Measurements from ENCODE around the gene MSL1.

The MSL1 gene

DNA sequence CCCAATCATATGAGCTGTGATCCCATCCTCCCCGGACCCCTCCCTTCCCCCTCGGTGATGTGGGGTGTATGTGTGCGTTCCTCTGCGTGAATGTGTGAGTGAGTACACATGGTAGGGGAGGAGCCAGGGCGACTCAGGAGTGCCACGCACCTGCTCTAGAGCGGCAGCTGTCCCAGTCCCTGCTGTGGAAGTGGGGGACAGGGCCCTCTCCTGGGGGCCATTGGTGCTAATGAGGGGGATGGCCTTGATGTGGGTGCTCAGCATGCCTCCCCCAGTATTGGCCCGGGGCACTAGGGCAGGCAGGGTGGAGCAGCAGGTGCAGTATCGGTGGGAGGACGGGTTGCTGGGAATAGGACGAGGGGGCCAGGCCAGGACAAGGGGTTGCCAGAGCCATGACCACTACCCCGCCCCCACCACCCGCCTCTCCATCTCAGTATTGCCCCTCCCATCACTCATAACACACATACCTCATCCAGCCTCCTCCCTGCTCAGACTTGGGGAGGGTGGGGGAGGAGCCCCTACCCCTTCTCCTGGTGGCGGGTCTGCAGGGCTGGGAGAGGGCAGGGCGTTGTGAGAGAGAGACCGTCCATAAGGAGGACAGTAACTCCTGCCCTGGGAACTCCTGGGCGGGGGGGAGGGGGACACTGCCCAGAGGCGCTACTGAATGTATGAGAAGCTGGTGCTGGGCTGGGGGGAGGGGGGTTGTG is 29.9 kb upstream of the MSL1 start (continued):
- TF ChIP-seq TOX (CRISPR knock-in tag; IDR thresholded peaks at IDR 0.05; ENCODE audit: borderline replicate concordance) (no peak), GLIS3 (CRISPR knock-in tag; IDR thresholded peaks at IDR 0.05) (no peak), ZNF70 (CRISPR knock-in tag; IDR thresholded peaks at IDR 0.05) (no peak)

DNA sequence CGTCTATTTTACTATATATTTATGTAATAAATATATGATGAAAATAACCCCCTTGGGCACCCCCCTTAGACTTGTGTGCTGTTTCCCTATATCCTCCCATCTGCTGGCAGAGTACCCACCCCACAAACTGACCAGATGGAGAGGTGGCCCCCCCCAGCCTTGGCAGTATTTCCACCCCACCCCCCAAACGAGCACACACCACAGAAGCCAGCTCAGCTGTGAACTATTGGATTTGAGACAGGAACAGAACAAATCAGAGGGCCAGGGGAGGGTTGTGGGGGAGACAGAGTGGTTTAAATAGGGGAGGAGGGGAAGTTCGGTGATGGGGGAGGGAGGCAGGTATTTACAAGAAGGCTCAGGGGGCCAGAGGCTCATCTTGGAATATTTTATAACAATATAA is 29.2 kb upstream of the MSL1 start:
- ATAC-seq: no peak
- no peak for TF ChIP-seq BACH2 (CRISPR knock-in tag; IDR thresholded peaks at IDR 0.05; ENCODE audit: borderline replicate concordance)
- no peak for TF ChIP-seq ZNF565 (CRISPR knock-in tag; conservative IDR thresholded peaks at IDR 0.05; ENCODE audit: low read depth)
- no peak for TF ChIP-seq ZNF8 (CRISPR knock-in tag; IDR thresholded peaks at IDR 0.05)
- no peak for TF ChIP-seq TCF4 (CRISPR knock-in tag; IDR thresholded peaks at IDR 0.05; ENCODE audit: borderline replicate concordance)
- TF ChIP-seq, protein P1, sequence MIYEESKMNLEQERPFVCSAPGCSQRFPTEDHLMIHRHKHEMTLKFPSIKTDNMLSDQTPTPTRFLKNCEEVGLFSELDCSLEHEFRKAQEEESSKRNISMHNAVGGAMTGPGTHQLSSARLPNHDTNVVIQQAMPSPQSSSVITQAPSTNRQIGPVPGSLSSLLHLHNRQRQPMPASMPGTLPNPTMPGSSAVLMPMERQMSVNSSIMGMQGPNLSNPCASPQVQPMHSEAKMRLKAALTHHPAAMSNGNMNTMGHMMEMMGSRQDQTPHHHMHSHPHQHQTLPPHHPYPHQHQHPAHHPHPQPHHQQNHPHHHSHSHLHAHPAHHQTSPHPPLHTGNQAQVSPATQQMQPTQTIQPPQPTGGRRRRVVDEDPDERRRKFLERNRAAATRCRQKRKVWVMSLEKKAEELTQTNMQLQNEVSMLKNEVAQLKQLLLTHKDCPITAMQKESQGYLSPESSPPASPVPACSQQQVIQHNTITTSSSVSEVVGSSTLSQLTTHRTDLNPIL (CRISPR knock-in tag; IDR thresholded peaks at IDR 0.05; ENCODE audit: low read depth): no peak
- TF ChIP-seq SNAI2 (CRISPR knock-in tag; IDR thresholded peaks at IDR 0.05): no peak

DNA sequence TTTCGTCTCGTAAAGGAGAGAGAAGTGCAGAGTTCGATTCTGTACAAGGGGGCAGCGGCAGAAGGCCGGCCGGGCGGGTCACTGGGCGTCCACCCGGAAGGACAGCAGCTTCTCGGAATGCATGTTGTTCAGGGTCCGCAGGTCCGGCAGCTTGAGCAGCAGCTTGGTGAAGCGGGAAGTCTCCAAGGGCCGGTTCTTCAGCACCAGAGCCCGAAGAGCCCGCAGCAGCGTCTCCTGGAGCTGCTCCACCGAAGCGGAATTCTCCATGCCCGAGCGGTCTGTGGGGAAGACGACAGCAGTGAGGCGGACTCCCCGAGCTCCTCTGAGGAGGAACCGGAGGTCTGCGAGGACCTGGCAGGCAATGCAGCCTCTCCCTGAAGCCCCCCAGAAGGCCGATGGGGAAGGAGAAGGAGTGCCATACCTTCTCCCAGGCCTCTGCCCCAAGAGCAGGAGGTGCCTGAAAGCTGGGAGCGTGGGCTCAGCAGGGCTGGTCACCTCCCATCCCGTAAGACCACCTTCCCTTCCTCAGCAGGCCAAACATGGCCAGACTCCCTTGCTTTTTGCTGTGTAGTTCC is 28.7 kb upstream of the MSL1 start:
- no peak for ATAC-seq
- TF ChIP-seq ZFP30 (CRISPR knock-in tag; IDR thresholded peaks at IDR 0.05) (no peak), ZFP3 (CRISPR knock-in tag; IDR thresholded peaks at IDR 0.05) (no peak), PPARA (CRISPR knock-in tag; IDR thresholded peaks at IDR 0.05; ENCODE audit: borderline replicate concordance) (no peak), RARB (CRISPR knock-in tag; IDR thresholded peaks at IDR 0.05) (no peak), OSR1 (CRISPR knock-in tag; IDR thresholded peaks at IDR 0.05) (no peak), GLIS3 (CRISPR knock-in tag; IDR thresholded peaks at IDR 0.05) (no peak), TCF4 (CRISPR knock-in tag; IDR thresholded peaks at IDR 0.05; ENCODE audit: borderline replicate concordance) (no peak), ESRRG (CRISPR knock-in tag; IDR thresholded peaks at IDR 0.05) (no peak), ZC3H10 (CRISPR knock-in tag; IDR thresholded peaks at IDR 0.05) (no peak)
- TF ChIP-seq, protein P2, sequence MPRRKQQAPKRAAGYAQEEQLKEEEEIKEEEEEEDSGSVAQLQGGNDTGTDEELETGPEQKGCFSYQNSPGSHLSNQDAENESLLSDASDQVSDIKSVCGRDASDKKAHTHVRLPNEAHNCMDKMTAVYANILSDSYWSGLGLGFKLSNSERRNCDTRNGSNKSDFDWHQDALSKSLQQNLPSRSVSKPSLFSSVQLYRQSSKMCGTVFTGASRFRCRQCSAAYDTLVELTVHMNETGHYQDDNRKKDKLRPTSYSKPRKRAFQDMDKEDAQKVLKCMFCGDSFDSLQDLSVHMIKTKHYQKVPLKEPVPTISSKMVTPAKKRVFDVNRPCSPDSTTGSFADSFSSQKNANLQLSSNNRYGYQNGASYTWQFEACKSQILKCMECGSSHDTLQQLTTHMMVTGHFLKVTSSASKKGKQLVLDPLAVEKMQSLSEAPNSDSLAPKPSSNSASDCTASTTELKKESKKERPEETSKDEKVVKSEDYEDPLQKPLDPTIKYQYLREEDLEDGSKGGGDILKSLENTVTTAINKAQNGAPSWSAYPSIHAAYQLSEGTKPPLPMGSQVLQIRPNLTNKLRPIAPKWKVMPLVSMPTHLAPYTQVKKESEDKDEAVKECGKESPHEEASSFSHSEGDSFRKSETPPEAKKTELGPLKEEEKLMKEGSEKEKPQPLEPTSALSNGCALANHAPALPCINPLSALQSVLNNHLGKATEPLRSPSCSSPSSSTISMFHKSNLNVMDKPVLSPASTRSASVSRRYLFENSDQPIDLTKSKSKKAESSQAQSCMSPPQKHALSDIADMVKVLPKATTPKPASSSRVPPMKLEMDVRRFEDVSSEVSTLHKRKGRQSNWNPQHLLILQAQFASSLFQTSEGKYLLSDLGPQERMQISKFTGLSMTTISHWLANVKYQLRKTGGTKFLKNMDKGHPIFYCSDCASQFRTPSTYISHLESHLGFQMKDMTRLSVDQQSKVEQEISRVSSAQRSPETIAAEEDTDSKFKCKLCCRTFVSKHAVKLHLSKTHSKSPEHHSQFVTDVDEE (CRISPR knock-in tag; IDR thresholded peaks at IDR 0.05): no peak
- TF ChIP-seq, protein P3, sequence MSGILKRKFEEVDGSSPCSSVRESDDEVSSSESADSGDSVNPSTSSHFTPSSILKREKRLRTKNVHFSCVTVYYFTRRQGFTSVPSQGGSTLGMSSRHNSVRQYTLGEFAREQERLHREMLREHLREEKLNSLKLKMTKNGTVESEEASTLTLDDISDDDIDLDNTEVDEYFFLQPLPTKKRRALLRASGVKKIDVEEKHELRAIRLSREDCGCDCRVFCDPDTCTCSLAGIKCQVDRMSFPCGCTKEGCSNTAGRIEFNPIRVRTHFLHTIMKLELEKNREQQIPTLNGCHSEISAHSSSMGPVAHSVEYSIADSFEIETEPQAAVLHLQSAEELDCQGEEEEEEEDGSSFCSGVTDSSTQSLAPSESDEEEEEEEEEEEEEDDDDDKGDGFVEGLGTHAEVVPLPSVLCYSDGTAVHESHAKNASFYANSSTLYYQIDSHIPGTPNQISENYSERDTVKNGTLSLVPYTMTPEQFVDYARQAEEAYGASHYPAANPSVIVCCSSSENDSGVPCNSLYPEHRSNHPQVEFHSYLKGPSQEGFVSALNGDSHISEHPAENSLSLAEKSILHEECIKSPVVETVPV (CRISPR knock-in tag; IDR thresholded peaks at IDR 0.05): no peak
- TF ChIP-seq, protein P4, sequence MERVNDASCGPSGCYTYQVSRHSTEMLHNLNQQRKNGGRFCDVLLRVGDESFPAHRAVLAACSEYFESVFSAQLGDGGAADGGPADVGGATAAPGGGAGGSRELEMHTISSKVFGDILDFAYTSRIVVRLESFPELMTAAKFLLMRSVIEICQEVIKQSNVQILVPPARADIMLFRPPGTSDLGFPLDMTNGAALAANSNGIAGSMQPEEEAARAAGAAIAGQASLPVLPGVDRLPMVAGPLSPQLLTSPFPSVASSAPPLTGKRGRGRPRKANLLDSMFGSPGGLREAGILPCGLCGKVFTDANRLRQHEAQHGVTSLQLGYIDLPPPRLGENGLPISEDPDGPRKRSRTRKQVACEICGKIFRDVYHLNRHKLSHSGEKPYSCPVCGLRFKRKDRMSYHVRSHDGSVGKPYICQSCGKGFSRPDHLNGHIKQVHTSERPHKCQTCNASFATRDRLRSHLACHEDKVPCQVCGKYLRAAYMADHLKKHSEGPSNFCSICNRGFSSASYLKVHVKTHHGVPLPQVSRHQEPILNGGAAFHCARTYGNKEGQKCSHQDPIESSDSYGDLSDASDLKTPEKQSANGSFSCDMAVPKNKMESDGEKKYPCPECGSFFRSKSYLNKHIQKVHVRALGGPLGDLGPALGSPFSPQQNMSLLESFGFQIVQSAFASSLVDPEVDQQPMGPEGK (CRISPR knock-in tag; IDR thresholded peaks at IDR 0.05; ENCODE audit: borderline replicate concordance): no peak

DNA sequence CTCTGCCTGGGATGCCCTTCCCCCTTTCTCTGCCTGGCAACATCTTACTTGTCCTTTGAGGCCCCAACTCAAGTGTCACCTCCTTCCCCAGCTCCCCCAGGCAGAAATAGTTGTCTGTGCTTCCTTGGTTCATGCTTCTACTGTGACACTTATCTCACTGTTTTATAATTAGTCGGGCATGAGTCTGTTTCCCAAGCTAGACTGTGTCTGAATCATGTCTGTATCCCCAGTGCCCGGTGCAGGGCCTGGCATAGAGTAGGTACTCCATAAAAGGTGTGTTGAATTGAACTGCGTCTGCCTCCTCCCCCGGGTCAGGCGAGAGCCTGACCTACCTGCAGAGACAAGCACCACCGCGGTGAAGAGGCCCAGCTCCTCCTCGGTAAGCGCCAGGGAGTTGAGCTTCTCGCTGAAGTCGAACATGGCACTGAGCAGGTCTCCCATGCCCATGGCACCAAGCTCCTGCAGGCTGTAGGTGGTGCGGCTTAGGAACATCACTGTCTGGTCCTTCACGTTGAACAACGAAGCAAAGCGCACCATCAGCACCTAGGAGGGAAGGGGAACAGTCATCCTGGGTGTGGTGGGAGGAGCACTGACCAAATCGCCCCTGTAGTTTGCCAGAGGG is 28.1 kb upstream of the MSL1 start:
- ATAC-seq: no peak
- no peak for TF ChIP-seq ARNTL (CRISPR knock-in tag; IDR thresholded peaks at IDR 0.05; ENCODE audit: borderline replicate concordance, low read depth)
- no peak for TF ChIP-seq ZNF8 (CRISPR knock-in tag; IDR thresholded peaks at IDR 0.05)
- TF ChIP-seq, protein P5, sequence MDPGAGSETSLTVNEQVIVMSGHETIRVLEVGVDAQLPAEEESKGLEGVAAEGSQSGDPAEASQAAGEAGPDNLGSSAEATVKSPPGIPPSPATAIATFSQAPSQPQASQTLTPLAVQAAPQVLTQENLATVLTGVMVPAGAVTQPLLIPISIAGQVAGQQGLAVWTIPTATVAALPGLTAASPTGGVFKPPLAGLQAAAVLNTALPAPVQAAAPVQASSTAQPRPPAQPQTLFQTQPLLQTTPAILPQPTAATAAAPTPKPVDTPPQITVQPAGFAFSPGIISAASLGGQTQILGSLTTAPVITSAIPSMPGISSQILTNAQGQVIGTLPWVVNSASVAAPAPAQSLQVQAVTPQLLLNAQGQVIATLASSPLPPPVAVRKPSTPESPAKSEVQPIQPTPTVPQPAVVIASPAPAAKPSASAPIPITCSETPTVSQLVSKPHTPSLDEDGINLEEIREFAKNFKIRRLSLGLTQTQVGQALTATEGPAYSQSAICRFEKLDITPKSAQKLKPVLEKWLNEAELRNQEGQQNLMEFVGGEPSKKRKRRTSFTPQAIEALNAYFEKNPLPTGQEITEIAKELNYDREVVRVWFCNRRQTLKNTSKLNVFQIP (CRISPR knock-in tag; IDR thresholded peaks at IDR 0.05; ENCODE audit: borderline replicate concordance, low read depth): no peak
- no peak for TF ChIP-seq OSR1 (CRISPR knock-in tag; IDR thresholded peaks at IDR 0.05)
- no peak for TF ChIP-seq SNAI2 (CRISPR knock-in tag; IDR thresholded peaks at IDR 0.05)
- TF ChIP-seq, protein P4 (CRISPR knock-in tag; IDR thresholded peaks at IDR 0.05; ENCODE audit: borderline replicate concordance): no peak
- TF ChIP-seq BACH2 (CRISPR knock-in tag; IDR thresholded peaks at IDR 0.05; ENCODE audit: borderline replicate concordance): no peak
- TF ChIP-seq ZC3H10 (CRISPR knock-in tag; IDR thresholded peaks at IDR 0.05): no peak
- TF ChIP-seq ISL1 (CRISPR knock-in tag; IDR thresholded peaks at IDR 0.05): no peak
- TF ChIP-seq, protein P1 (CRISPR knock-in tag; IDR thresholded peaks at IDR 0.05; ENCODE audit: low read depth): no peak
- TF ChIP-seq TOX (CRISPR knock-in tag; IDR thresholded peaks at IDR 0.05; ENCODE audit: borderline replicate concordance): no peak
- no peak for TF ChIP-seq TCF4 (CRISPR knock-in tag; IDR thresholded peaks at IDR 0.05; ENCODE audit: borderline replicate concordance)
